ENCODE results near the gene HOXD10.

HOXD10 gene

DNA sequence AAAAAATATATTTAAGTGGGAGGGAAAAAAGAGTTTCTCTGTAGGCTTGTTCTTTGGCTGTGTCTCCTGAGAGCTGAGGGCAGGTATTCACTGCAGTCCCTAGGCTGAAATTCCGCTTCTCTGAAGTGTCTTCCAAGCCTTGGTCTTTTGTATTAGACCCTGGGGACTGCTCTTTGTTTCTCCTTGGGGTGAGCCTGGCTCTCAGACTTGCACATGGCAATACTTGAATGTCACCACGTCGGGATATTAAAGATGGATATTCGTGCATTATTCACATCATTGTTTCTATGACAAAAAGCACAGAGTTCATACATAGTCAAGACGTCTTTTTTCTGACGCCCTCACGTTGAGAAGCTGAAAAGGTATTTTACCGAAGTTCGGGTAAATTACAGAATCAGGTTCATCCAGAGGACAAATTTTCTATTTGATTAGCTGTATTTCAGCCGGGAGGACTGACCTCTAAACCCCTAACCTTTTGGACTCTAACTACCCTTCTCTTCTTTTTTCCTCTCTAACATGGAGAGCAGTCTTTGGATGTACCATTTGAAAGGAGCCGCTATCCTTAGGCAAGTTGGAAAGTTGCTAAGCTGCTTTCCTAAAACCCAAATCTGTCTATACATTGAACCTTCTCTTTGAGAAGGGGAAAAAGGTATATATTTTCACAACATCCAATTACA, 38.1 kb downstream of the HOXD10 start:
- DNase-seq: no peak

DNA sequence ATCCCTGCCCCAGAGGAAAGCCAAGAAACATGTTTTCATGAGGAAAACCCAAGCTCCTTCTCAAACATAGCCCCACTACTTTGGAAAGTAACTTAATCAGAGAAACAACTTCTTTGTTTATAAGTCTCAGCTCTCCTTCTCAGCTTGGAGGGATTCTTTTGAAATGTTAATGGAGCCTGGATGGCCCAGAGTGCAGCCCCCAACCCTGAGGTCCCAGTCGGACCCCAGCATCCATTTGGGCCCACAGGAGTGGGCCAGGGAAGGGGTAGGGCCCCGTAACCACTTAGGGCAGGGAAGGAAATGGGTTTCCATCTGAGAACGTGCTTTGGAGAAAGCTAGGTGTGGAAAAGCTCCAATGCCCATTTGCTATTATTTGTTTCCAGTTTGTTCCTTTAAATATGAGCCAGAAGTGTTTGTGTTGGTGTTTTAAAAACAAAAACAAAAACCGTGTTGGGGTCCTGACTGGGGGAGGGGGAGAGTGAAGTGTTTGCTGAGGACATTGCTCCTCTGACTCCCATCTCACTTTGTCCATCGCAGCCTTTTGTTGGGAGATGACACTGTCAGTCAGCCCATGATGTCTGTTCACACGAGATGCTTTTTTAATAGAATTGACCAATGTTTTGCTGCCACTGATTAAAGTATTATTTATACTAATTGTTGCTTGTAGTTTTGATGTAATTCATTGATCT, 38.9 kb downstream of the HOXD10 start:
- DNase-seq: no peak
- in situ Hi-C loops (cut with MboI; ENCODE audit: low pct_unique_long_range_greater_than_20kb, low sequenced_read_pairs): no loop called here

More for the DNA sequence above, 38.1 kb downstream of the HOXD10 start:
- in situ Hi-C loops (cut with MboI; ENCODE audit: low pct_unique_long_range_greater_than_20kb, low sequenced_read_pairs): no loop called here

DNA sequence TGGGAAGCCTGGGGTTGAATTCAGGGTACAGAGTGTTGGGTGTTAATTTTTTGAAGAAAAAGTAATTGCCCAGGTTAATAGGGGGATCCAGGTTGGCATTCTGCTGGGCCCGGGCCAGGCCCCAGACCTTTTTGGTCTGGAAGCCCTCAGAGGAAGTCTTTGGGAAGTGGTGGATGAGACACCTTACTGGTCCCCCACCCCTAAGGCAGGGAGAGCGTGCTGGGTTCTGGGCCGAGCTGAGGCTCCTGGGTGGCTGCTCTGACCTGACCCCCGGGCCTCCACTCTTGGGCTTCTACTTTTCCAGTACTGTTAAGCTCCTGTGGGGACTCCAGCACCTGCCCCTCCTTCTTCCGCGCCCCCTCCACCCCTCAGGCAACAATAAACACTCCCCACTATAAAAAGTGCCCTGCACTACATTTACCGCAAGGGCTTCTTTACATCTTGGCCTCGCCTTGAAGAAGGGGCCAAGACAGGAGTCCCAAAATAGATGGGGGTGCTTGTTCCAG, 39.8 kb downstream of the HOXD10 start:
- in situ Hi-C loops (cut with MboI; ENCODE audit: low pct_unique_long_range_greater_than_20kb, low sequenced_read_pairs): no loop called here
- DNase-seq: no peak

DNA sequence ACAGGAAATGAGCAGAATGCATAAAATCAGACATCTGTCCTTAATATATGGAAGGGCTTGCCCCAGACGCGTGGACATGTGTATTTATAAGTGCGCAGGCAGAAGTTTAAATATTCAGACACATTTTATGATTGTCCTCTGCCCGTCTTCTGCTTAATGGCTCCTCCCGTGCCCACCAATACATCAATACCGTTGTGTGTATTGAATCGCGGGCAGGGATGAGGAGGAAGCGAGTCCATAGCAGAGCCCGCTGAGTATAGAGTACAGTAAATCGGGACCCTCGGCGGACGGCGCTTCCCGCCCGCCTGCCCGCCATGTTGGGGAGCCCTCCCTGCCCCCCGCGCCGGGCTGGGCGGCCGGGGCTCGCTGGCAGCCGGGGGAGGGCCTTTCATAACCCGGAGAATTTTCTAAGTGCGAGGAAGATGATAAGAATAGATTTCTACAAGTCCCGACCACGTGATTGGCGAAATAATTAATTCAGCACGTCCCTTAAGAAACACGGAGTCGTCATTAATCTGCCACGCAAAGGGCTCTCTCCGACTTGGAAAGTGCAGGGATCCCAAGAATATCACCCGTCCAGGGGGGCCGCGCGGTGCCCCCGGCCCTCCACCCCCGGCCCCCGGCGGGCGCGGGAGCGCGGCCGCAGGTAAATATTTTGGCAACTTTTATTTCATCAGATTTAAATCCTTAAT, 40.4 kb downstream of the HOXD10 start, which contains the start of gene HOXD3:
Gene HOXD3 (plus strand): TSS at position 501 of the 692 bp plus-strand sequence. CDS start 11,808 bp downstream, outside the sequence.
- DNase-seq: no peak
- in situ Hi-C loops (cut with MboI; ENCODE audit: low pct_unique_long_range_greater_than_20kb, low sequenced_read_pairs): no loop called here

DNA sequence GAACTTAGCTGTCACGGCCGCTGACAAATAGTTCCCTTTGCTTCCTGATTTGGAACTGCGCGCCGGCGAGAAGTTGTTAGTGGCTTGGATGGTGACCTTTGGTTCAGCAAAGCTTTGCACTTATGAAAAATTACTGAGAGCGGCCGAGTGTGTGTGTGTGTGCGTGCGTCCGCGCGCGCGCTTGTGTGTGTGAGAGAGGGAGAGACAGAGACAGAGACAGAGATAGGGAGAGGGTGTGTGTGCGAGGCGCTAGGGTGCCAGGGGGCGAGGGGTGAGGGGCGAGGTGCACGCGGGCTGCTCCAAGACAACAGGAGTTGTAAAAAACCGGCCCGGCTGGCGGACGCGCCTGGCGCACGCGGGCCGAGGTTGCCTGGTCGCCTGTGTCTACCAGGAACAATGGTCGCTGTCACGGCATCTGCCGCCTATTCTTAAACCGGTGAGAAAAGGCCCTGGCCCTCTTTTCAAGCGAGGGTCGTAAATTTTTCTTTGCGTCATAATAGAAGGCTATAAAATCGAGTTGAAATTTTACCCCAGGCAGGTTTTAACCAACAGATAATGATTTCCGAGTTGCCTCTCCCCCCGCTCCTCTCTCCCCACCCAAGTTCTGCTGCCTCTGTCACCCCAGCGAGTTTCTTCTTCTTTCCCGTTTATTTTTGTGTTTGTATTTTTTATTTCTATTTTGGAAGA, 41.1 kb downstream of the HOXD10 start:
- no peak for DNase-seq
- in situ Hi-C loops (cut with MboI; ENCODE audit: low pct_unique_long_range_greater_than_20kb, low sequenced_read_pairs): no loop called here

DNA sequence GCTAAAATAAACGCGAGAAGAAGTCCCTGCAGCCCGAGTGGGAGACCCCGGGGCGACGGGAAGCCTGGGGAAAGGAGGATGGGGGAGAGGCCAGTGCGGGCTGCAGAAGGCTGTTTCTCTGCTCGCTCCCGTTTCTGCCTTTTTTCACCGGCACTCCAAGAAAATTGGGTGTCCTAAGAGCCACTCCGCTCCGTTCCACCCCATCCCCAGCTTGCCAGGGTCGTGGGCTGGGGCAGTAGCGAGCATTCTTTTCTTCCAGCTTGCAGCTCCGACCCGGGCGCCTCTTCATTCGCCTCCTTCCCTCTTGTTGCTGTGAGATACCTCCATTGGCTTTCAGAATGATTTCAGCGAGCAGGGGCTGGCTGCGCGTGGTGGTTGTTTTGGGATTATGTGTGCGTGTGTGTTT, 41.6 kb downstream of the HOXD10 start:
- in situ Hi-C loops (cut with MboI; ENCODE audit: low pct_unique_long_range_greater_than_20kb, low sequenced_read_pairs): no loop called here
- no peak for DNase-seq

DNA sequence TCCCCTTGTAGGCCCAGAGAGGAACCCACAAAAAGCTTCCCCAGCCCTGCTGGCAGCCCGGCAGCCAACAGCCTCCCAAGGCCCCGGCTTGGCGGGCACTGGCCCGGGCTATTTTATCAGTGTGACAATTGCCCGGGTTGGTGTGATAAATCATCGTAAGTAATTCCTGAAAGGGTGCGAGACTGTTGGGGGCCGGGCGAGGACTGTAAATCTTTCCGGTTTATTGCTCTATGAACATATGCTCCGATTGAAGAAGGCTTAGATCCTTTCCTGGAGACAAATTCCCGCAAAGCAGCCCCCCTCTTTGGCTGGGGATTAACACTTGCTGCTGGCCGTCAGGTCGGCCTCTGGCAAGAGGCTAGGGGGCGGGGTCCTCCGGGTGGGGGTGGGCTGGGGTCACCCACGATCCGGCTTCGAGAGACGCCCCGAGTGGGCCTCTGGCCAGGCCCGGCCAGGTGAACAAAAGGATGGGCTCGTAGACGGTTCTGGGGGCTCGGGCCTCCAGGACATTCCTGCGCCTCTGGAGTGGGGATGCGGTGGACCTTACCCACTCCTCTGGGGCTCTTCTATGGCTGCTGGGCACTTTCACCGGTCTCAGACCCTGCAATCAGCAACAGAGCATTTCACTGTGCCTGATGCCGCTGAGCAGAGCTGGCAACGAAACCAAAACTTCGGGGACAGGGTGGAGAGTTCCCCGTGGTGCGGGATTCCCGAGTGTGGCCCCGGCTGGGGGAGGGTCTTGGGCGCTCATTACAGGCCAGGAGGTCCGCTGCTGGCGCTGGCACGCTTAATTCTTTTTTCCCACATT, 42.5 kb downstream of the HOXD10 start:
- in situ Hi-C loops (cut with MboI; ENCODE audit: low pct_unique_long_range_greater_than_20kb, low sequenced_read_pairs): no loop called here
- no peak for DNase-seq

DNA sequence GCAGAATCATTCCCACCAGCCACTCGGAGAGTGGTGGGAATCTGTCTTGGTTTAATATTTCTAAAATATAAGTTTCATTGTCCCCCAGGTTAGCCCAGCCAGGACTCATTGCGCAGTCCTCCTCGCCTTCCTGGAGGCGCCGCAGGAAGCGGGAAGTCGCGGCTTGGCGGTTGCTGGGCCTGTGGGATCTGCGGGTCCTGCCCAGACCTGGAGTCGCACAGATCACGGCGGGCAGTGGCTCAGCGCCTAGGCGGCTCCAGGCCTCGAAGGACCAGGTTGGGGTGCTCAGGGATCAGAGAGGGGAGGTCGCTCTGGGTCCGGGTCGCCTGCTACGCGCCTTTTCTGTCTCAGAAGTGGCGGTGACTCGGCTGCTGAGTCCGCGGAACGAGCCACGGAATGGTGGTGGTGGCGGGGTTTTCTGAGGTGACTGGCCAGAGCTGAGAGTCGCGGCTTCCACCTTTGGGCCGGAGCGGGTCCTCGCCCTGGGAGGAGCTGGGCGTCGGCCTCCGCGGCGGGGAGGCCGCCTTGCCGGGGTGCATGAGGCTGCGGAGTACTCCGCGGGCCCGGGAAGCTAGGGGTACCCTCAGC, 43.2 kb downstream of the HOXD10 start:
- in situ Hi-C loops (cut with MboI; ENCODE audit: low pct_unique_long_range_greater_than_20kb, low sequenced_read_pairs): no loop called here
- no peak for DNase-seq

DNA sequence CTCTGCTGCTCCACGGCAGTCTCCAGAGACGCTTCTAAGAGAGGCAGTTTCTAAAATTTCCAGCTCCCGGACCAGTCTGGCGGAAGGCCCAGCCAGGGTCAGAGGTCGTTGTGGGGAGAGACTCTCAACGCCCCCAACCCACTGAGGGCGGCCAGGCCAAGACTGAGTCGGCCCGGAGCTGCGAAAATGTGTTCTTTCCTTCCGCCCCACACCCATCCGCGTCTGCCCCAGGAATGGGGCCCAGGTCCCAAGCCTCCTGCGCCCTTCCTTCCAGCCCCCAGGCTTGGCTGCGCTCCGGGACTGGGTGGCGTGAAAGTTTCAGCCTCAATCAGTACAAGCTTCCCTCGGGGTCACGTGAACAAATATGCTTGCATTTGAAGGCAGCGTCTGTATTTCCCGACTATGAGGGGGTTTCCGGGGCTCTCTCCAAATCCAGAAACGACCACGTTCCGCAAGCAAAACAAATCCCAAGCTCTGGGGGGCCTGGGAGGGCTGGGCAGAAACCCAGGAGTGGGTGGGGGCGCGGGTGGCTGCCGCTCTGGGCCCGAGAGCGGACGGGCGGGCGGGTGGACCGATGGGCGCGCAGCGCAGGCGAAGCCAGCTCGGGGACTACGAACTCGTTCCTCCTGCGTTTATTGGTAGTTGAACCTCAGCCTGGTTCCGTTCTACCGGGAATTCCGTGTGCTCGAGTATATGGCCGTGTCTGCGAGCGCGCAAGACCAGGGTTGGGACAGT, 43.8 kb downstream of the HOXD10 start:
- in situ Hi-C loops (cut with MboI; ENCODE audit: low pct_unique_long_range_greater_than_20kb, low sequenced_read_pairs): no loop called here
- no peak for DNase-seq

DNA sequence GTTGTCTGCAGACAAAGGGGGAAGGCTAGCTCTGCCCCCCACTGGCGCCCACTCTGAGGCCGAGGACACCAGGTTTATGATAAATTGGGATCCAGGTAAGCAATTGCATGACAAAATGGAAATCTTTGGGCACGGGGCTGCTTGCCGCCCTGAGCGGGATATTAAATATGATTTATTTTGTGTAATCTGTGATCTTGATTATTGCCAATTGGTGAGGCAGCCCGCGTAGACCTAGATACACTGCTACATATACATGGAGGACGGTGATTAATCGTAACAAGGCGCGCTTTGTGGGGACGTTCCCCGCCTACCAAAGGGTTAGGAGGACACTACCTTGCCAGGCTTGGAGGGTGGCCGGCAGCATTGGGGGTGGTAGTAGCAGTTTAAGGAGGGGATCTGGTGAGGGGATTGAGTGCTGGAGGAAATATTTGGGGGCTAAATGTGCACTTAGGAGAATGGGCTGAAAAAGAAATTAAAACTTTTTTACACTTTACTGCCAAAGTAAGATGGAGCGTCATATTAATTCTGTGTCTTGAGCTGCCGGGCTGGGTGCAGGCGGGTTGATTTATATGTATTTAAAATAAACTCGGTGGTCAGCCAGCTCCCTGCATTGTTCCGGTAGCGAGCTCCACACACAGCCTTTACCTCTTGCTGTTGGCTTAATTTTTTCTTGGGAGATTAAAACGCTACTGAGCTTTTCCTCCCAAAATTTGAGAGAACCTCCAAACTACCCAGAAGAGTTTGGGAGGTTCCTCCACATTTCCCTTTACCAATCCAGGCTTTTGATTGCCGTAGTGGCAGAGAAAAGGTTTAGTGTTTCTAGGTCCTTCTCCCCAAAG, 44.6 kb downstream of the HOXD10 start:
- in situ Hi-C loops (cut with MboI; ENCODE audit: low pct_unique_long_range_greater_than_20kb, low sequenced_read_pairs): no loop called here
- DNase-seq: no peak

DNA sequence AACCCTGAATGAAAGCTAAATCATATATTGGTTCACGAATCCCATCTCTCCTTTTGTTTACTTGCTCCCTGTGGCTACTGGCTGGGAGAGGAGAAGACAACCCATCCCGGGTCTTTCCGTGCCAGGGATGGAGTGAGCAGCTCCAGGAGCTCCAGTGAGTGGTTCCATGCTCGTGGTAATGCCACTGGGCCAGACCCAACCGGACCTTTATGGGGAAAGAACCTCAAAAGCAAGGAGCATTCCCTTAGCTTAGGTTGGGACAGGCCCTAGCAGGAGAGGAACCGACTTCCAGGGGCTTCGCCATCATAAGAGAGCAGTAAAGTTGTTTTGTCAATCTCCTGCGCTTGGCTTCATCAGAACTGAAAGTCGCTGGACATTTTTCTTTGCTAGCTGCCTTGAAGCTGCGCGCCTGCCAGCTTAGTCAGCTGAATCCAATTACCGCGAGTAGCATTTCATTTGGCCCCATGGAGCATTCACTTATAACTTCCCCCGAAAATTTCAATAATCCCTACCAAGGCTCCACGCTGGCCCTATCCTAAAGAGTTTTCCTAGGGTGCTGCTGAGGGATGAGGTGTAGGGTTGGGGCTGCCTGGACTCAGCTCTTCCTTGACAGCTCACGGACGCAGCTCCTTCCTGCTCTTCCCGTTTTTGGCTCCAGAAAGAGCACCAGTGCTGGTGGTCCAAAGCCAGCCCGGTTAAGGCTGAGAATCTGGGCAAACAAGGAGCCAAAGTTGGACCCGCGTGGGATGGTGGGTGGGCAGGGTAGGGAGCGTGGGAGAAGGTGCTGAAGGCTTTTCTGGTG, 45.4 kb downstream of the HOXD10 start:
- DNase-seq: no peak
- in situ Hi-C loops (cut with MboI; ENCODE audit: low pct_unique_long_range_greater_than_20kb, low sequenced_read_pairs): no loop called here

DNA sequence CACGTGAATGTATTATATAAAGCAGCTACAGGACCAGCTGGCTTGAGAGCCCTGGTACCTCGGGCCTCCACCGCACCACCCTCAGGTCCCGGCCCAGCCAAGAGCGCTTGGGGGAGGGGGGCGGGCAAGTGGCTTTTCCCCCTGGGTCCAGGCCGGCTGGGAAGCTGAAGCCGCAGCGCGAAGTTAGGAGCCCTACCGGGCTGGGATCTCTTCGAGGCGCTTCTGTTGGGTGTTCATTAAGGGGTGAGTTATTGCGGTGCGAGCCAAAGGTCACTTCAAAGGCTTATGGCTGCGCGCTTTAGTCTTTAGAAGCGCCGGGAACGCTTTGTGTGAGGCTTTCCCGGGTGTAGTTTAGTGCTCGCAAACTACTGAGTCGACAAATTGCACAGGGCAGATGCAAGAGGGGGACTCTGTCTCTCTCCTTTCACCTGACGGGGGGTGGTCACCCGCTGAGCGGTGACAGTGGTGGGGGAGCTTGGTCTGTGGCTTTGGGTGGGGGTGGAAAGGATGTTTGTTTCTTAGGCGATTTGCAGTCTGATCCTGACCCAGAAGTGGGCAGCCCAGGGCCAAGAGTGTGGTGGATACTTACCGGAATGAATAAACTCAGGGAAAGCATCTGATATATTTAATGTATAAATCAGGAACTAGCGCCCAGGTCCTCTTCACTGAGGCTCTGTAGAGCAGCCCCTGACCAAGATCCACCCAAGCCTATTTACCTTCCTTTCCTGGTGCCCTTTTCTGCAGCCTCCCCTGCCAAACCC, 46.5 kb downstream of the HOXD10 start:
- DNase-seq: no peak
- in situ Hi-C loops (cut with MboI; ENCODE audit: low pct_unique_long_range_greater_than_20kb, low sequenced_read_pairs): no loop called here

DNA sequence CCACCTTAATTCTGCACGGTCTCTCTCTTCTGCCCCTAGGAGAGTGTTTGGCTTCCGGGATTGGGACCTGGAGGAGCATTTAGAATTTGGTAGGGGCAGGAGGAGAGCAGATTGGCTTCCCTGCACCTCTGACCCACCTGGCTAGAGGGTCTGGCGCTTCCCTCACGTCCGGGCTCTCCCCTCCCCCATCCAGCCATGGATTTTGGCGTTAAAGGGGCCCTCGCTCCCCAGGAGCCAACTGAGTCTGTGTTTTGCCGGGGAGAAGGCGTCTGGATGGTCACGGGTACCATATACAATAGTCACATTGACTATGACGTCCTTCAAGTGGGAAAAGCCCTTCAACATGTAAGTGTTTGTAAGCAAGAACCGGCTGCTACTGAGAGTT, 47.1 kb downstream of the HOXD10 start:
- in situ Hi-C loops (cut with MboI; ENCODE audit: low pct_unique_long_range_greater_than_20kb, low sequenced_read_pairs): no loop called here
- no peak for DNase-seq

DNA sequence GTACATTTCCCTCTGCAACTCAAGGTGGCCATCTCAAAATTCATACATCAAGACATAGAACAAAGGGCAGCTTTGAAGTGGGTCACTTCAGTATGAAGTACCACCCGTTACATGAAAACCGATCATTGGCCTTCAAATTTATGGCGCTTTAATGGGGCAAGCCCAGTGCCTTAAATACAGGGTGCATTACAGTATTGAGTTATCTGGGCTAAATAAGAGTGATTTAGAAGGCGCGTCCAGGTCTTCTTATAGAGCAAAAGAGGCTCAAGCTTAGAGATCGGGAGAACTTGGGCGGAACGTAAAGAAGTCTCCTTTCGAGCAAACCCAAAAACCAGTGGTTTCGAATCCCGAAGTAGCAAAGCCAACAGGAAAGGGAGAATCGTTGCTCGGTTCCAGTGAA, 47.6 kb downstream of the HOXD10 start:
- DNase-seq: no peak
- in situ Hi-C loops (cut with MboI; ENCODE audit: low pct_unique_long_range_greater_than_20kb, low sequenced_read_pairs): no loop called here

DNA sequence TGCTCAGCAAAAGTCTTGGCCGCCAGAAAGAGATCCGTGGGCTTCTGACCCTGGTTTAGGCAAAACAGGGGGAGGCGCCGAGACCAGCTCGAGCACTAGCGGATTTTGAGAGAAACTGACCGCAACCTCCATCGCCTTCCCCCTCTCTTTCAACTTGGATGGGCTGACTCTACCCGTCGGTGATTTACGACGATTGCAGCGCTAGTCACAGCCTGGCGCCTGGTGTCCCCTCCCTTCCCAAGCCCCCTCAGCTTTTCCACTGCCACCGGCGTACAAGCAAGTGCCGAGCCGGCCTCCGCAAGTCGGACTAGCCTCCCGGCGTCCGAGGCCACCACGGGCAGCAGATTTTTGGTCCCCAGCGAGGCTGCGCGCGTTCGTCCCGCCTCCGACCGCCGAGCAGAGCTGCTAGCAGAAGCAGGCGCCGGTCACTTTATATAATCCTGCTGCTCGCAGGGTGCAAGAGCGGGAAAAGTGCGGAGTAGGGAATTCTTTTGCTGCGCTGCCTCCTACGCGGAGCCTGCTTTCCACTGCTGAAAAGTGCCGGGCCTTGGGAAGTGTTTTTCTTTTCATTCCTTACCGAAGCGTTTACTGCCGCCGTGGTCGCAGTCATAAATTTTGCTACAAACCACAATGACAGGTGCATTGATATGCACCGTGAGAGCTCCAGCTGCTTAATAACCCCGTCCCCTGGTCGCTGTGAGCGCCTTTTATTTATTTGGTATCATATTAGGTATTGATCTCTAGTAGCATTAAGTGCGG, 48.2 kb downstream of the HOXD10 start:
- no peak for DNase-seq
- in situ Hi-C loops (cut with MboI; ENCODE audit: low pct_unique_long_range_greater_than_20kb, low sequenced_read_pairs): no loop called here
